ENCODE data around the gene SNAP25. TPM values are rescaled to one million over a fixed set of nuclear protein-coding genes. Genes with fewer than 3 reads are reported as not detected.
A peak's percentile ranks its signal among the peaks of the same experiment; 100 is the strongest.

Gene SNAP25
- total RNA-seq, 1 donor, result 8.6 TPM

- TF ChIP-seq, protein P1, sequence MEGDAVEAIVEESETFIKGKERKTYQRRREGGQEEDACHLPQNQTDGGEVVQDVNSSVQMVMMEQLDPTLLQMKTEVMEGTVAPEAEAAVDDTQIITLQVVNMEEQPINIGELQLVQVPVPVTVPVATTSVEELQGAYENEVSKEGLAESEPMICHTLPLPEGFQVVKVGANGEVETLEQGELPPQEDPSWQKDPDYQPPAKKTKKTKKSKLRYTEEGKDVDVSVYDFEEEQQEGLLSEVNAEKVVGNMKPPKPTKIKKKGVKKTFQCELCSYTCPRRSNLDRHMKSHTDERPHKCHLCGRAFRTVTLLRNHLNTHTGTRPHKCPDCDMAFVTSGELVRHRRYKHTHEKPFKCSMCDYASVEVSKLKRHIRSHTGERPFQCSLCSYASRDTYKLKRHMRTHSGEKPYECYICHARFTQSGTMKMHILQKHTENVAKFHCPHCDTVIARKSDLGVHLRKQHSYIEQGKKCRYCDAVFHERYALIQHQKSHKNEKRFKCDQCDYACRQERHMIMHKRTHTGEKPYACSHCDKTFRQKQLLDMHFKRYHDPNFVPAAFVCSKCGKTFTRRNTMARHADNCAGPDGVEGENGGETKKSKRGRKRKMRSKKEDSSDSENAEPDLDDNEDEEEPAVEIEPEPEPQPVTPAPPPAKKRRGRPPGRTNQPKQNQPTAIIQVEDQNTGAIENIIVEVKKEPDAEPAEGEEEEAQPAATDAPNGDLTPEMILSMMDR (IDR thresholded peaks at IDR 0.05; ENCODE audit: insufficient read depth, low read depth, low read length), result no peak
- DNase-seq (ENCODE audit: low read depth), result no peak
- no peak overlapping the region for H3K4me3 ChIP-seq (ENCODE audit: low read depth, low read length)
Measured at GRCh38 chr20:10260316-10260715, 41.7 kb downstream of the SNAP25 start.

DNA sequence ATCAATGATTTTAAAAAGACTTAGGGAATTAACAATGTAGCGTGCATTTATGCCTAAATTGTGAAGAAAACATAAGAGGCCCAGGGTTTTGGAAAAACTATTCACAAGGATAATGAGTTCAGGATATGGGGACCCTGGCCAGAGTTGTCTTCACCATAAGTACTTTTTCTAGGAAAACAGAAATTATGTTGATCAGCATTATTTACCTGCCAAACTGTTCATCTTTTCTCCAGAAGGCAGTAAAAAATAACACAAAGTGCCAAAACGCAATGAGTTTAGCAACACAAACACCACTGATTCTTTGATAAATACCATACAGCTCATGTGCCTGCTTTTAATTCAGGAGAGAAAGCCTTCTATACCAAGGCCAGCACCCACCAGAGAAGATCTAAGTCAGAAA, 43.1 kb downstream of the SNAP25 start:
- no peak for DNase-seq (ENCODE audit: low read depth)
- TF ChIP-seq, protein P1 (IDR thresholded peaks at IDR 0.05; ENCODE audit: insufficient read depth, low read depth, low read length), result no peak
- no peak overlapping the region for H3K4me3 ChIP-seq (ENCODE audit: low read depth, low read length)

- H3K4me3 ChIP-seq (ENCODE audit: low read depth, low read length), result no peak overlapping the region
- TF ChIP-seq, protein P1 (IDR thresholded peaks at IDR 0.05; ENCODE audit: insufficient read depth, low read depth, low read length), result no peak
- peak; percentile 37 for DNase-seq (ENCODE audit: low read depth)
Measured at GRCh38 chr20:10263385-10264165, 44.9 kb downstream of the SNAP25 start.

DNA sequence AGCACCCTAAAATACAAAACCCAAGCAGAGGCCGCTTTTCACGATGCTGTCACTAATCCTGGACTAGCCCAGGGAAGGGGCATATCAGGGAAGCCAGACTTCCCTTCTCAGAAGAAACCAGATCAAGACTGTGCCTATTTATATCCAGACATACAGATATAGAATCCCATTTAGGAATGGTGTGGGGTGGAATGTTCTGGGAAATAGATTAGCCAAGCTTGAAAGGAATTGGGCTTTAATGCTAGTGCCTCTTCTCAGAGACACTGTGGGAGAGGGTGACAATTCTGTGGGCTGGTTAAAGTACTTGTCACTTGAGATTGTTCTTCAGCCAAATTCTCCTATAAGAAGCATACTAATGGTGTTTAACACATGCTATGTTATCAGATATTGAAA, 45.5 kb downstream of the SNAP25 start:
- TF ChIP-seq, protein P1 (IDR thresholded peaks at IDR 0.05; ENCODE audit: insufficient read depth, low read depth, low read length), result no peak
- DNase-seq (ENCODE audit: low read depth), result no peak
- H3K4me3 ChIP-seq (ENCODE audit: low read depth, low read length), result no peak overlapping the region

- TF ChIP-seq, protein P1 (IDR thresholded peaks at IDR 0.05; ENCODE audit: insufficient read depth, low read depth, low read length), result no peak
- no peak for DNase-seq (ENCODE audit: low read depth)
- no peak overlapping the region for H3K4me3 ChIP-seq (ENCODE audit: low read depth, low read length)
Measured at GRCh38 chr20:10268636-10269035, 50.0 kb downstream of the SNAP25 start.

- no peak for DNase-seq (ENCODE audit: low read depth)
- TF ChIP-seq, protein P1 (IDR thresholded peaks at IDR 0.05; ENCODE audit: insufficient read depth, low read depth, low read length), result no peak
- no peak overlapping the region for H3K4me3 ChIP-seq (ENCODE audit: low read depth, low read length)
Measured at GRCh38 chr20:10270630-10271029, 52.0 kb downstream of the SNAP25 start.
